Fibroblast of lung (primary cell): ENCODE measurements around the gene URAD.

ENCODE experiments used
- CTCF ChIP-seq, 2 donors: IDR thresholded peaks in 1 of 2; conservative IDR thresholded peaks in 1 of 2; 1 replicate in 1 of 2; 2 replicates in 1 of 2; pipeline ENCODE4 v1.5.1; 2011 to 2012; ENCODE audit warnings: low read length in 2 of 2, control low read depth in 1 of 2, inconsistent platforms in 1 of 2, low read depth in 1 of 2, mild to moderate bottlenecking in 1 of 2
- EZH2 ChIP-seq: IDR thresholded peaks from 2 replicates; pipeline ENCODE4 v1.5.1; 2012; ENCODE audit warnings: low read length, control low read depth, mild to moderate bottlenecking; ENCODE audit errors: missing control alignments

- TF ChIP-seq CTCF (conservative IDR thresholded peaks at IDR 0.05 in 1 of 2, IDR thresholded peaks at IDR 0.05 in 1 of 2; ENCODE audit: low read depth in 1 of 2, low read length in 2 of 2) (no peak), EZH2 (no peak)
Measured at GRCh38 chr13:28031220-28031895, 42.9 kb upstream of the URAD start.
